GM12874 (cell line): ENCODE results near the gene ABCA3.

Experiments used
- CTCF ChIP-seq: IDR thresholded peaks from 2 replicates; pipeline ENCODE4 v1.5.1; 2011; ENCODE audit warnings: low read depth, mild to moderate bottlenecking, control low read depth, low read length, moderate library complexity; ENCODE audit not compliant: insufficient read depth

Gene ABCA3

GRCh38 chr16:2235234-2235651 is 105.3 kb downstream of the ABCA3 start:
- no peak for TF ChIP-seq CTCF

- TF ChIP-seq CTCF: no peak
Observed at GRCh38 chr16:2234813-2235170, 105.7 kb downstream of the ABCA3 start.

- no peak for TF ChIP-seq CTCF
Observed at GRCh38 chr16:2233872-2234812, 106.4 kb downstream of the ABCA3 start.

- no peak for TF ChIP-seq CTCF
Observed at GRCh38 chr16:2233046-2233775, 107.3 kb downstream of the ABCA3 start.

GRCh38 chr16:2232094-2232990 is 108.2 kb downstream of the ABCA3 start:
- no peak for TF ChIP-seq CTCF

- TF ChIP-seq CTCF: no peak
Observed at GRCh38 chr16:2231016-2231931, 109.3 kb downstream of the ABCA3 start.
